GM23338 (cell line): ENCODE measurements around the gene GORAB. TPM values are rescaled to one million over a fixed set of nuclear protein-coding genes. Genes with fewer than 3 reads are reported as not detected.
A peak's percentile ranks its signal among the peaks of the same experiment; 100 is the strongest.

Experiments
- ATAC-seq: fragments of 200-7000 bp; cut with Tn5 transposase; 3 replicates; pipeline ENCODE4 v1.9.1; 2020
- DNase-seq: peaks from one replicate; pipeline ENCODE4 v3.0.0-alpha.2; 2015; ENCODE audit warnings: low spot score
- H2AFZ ChIP-seq: fragments of 200-600 bp; sonication (generic); 2 replicates; pipeline ENCODE4 v1.8.0; 2016; ENCODE audit warnings: antibody characterized with exemption, mild to moderate bottlenecking, moderate library complexity
- H3F3A ChIP-seq: fragments of 200-600 bp; sonication (generic); replicated peaks from 2 replicates; pipeline ENCODE4 v1.8.0; 2017; ENCODE audit warnings: antibody characterized with exemption, mixed run types, low read depth
- H3K27ac ChIP-seq: fragments of 200-600 bp; sonication (generic); 2 replicates; pipeline ENCODE4 v1.6.1; 2016; ENCODE audit warnings: low read depth
- H3K27me3 ChIP-seq: fragments of 200-600 bp; sonication (generic); 2 replicates; pipeline ENCODE4 v1.8.0; 2016; ENCODE audit warnings: mild to moderate bottlenecking, mixed run types, moderate library complexity; ENCODE audit not compliant: insufficient read depth
- H3K36me3 ChIP-seq: fragments of 200-600 bp; sonication (generic); 2 replicates; pipeline ENCODE4 v1.8.0; 2016; ENCODE audit warnings: mild to moderate bottlenecking; ENCODE audit not compliant: insufficient read depth
- H3K4me1 ChIP-seq: fragments of 200-600 bp; sonication (generic); 2 replicates; pipeline ENCODE4 v1.8.0; 2016; ENCODE audit warnings: mild to moderate bottlenecking, moderate library complexity; ENCODE audit not compliant: insufficient read depth
- H3K4me2 ChIP-seq: fragments of 200-600 bp; sonication (generic); 2 replicates; pipeline ENCODE4 v1.7.1; 2017; ENCODE audit warnings: mixed run types
- H3K4me3 ChIP-seq: fragments of 200-600 bp; sonication (generic); 2 replicates; pipeline ENCODE4 v1.6.1; 2016; ENCODE audit warnings: mixed run types
- H3K79me2 ChIP-seq: fragments of 200-600 bp; sonication (generic); replicated peaks from 2 replicates; pipeline ENCODE4 v1.8.0; 2017; ENCODE audit warnings: mild to moderate bottlenecking; ENCODE audit not compliant: insufficient read depth
- H3K9me2 ChIP-seq: fragments of 200-600 bp; sonication (generic); 2 replicates; pipeline ENCODE4 v1.8.0; 2017; ENCODE audit not compliant: insufficient read depth
- H4K20me1 ChIP-seq: fragments of 200-600 bp; sonication (generic); replicated peaks from 2 replicates; pipeline ENCODE4 v1.8.0; 2017; ENCODE audit warnings: mild to moderate bottlenecking; ENCODE audit not compliant: insufficient read depth
- H3K27ac Mint-ChIP-seq: 2 replicates; pipeline ENCODE4 v1.8.0; 2020; ENCODE audit warnings: inconsistent platforms, mild to moderate bottlenecking, moderate library complexity, mixed read lengths
- H3K27me3 Mint-ChIP-seq: 3 replicates; pipeline ENCODE4 v1.8.0; 2022; ENCODE audit warnings: low read depth, mild to moderate bottlenecking, moderate library complexity, mixed read lengths, inconsistent platforms; ENCODE audit not compliant: insufficient read depth, poor library complexity
- H3K36me3 Mint-ChIP-seq: 3 replicates; pipeline ENCODE4 v1.8.0; 2021; ENCODE audit warnings: low read depth, mild to moderate bottlenecking, inconsistent platforms, moderate library complexity, mixed read lengths
- H3K4me1 Mint-ChIP-seq: 3 replicates; pipeline ENCODE4 v1.8.0; 2020; ENCODE audit warnings: mild to moderate bottlenecking, inconsistent platforms, mixed read lengths
- H3K4me3 Mint-ChIP-seq: 3 replicates; pipeline ENCODE4 v1.8.0; 2021; ENCODE audit warnings: moderate library complexity, mild to moderate bottlenecking, inconsistent platforms, mixed read lengths
- H3K9me3 Mint-ChIP-seq: 3 replicates; pipeline ENCODE4 v1.8.0; 2020; ENCODE audit warnings: moderate library complexity, mild to moderate bottlenecking, inconsistent platforms, mixed read lengths
- CREB1 ChIP-seq: fragments of 250-450 bp; sonication (Bioruptor Pico); IDR thresholded peaks from 2 replicates; pipeline ENCODE4 v1.5.0; 2020; ENCODE audit warnings: low read depth, mild to moderate bottlenecking, moderate library complexity
- ETS1 ChIP-seq: IDR thresholded peaks from 2 replicates; pipeline ENCODE4 v1.6.1; 2016; ENCODE audit warnings: antibody characterized with exemption
- EZH2 ChIP-seq: fragments of 200-600 bp; sonication (generic); IDR thresholded peaks from one replicate; pipeline ENCODE4 v1.8.0; 2017; ENCODE audit warnings: antibody characterized with exemption, mild to moderate bottlenecking, low read depth; ENCODE audit not compliant: unreplicated experiment
- EZH2phosphoT487 ChIP-seq: fragments of 200-600 bp; sonication (generic); IDR thresholded peaks from one replicate; pipeline ENCODE4 v1.8.1; 2018; ENCODE audit warnings: antibody characterized with exemption; ENCODE audit not compliant: unreplicated experiment
- POLR2AphosphoS5 ChIP-seq: IDR thresholded peaks from 2 replicates; pipeline ENCODE4 v1.6.1; 2016; ENCODE audit warnings: antibody characterized with exemption, low read depth
- STAT1 ChIP-seq: IDR thresholded peaks from one replicate; pipeline ENCODE4 v1.6.1; 2016; ENCODE audit warnings: antibody characterized with exemption; ENCODE audit not compliant: unreplicated experiment
- ZNF331 ChIP-seq: fragments of 250-450 bp; sonication (Bioruptor Pico); IDR thresholded peaks from 2 replicates; pipeline ENCODE4 v1.5.0; 2020; ENCODE audit warnings: low read depth, mild to moderate bottlenecking, moderate library complexity
- ZNF462 ChIP-seq: fragments of 250-450 bp; sonication (Bioruptor Pico); IDR thresholded peaks from 2 replicates; pipeline ENCODE4 v1.5.0; 2020; ENCODE audit warnings: mild to moderate bottlenecking, moderate library complexity
- polyA plus RNA-seq: library from polyadenylated mRNA; unstranded; fragments of >200 nt; fragmentation: Nextera tagmentation; extraction: Ambion mirVana; gene quantifications from 2 replicates; pipeline ENCODE4 v1.2.1, GENCODE V29; 2016
- total RNA-seq: library from RNA; depleted of rRNA; stranded (reverse); fragments of >200 nt; shearing (Covaris generic); gene quantifications from 2 replicates; pipeline ENCODE4 v1.2.3, GENCODE V29; 2014
- TF ChIP-seq, protein P1 (sequence below), 2 experiments: fragments of 200-600 bp in 1 of 2; sonication (generic) in 1 of 2; conservative IDR thresholded peaks; 2 replicates each; pipeline versions ENCODE4 v1.5.1 to v1.6.1; 2016 to 2017; ENCODE audit warnings: antibody characterized with exemption in 2 of 2, low read depth in 2 of 2, mild to moderate bottlenecking in 2 of 2, moderate library complexity in 1 of 2
- TF ChIP-seq, protein P2 (sequence below): IDR thresholded peaks from one replicate; pipeline ENCODE4 v1.6.1; 2018; ENCODE audit warnings: antibody characterized with exemption; ENCODE audit not compliant: unreplicated experiment

The GORAB gene
- total and polyA plus RNA-seq, 2 experiments from 2014 or later, result 10.4 to 21.1 TPM

DNA sequence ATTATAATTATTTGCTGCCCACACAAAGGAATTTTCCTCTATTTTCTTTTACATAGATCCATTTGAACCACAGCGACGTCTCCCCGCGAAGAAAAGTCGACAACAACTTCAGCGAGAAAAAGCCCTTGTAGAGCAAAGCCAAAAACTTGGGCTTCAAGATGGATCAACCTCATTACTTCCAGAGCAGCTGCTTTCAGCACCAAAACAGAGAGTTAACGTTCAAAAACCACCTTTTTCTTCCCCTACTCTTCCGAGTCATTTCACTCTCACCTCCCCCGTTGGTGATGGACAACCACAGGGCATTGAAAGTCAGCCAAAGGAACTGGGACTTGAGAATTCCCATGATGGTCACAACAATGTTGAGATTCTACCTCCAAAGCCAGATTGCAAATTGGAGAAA is 7.2 kb downstream of the GORAB start (continued):
- TF ChIP-seq, protein P1, sequence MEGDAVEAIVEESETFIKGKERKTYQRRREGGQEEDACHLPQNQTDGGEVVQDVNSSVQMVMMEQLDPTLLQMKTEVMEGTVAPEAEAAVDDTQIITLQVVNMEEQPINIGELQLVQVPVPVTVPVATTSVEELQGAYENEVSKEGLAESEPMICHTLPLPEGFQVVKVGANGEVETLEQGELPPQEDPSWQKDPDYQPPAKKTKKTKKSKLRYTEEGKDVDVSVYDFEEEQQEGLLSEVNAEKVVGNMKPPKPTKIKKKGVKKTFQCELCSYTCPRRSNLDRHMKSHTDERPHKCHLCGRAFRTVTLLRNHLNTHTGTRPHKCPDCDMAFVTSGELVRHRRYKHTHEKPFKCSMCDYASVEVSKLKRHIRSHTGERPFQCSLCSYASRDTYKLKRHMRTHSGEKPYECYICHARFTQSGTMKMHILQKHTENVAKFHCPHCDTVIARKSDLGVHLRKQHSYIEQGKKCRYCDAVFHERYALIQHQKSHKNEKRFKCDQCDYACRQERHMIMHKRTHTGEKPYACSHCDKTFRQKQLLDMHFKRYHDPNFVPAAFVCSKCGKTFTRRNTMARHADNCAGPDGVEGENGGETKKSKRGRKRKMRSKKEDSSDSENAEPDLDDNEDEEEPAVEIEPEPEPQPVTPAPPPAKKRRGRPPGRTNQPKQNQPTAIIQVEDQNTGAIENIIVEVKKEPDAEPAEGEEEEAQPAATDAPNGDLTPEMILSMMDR (conservative IDR thresholded peaks at IDR 0.05; ENCODE audit: low read depth in 2 of 2), result no peak
- no peak for TF ChIP-seq STAT1

DNA sequence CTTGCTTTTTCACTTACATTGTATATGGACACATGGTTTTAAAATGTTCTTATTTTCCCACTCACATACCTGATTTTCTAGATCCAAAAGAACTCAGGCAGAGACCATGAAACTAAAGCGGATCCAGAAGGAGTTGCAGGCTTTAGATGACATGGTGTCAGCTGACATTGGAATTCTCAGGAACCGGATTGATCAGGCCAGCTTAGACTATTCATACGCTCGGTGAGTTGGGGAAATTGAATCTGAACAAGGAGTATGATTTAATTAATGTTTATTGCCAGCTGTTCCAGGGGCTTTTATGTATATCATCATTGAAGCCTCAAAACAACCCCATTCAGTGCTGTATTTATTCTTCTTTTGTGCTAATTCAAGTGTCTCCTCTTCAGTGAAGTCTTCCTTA is 12.7 kb downstream of the GORAB start:
- no peaks in the 10 kb centered on the region; the same call in 2 of the 3 replicates for H3K4me1 Mint-ChIP-seq
- H3K4me3 ChIP-seq, result no peak overlapping the region
- ATAC-seq, result no peak

More for the DNA sequence above, 12.7 kb downstream of the GORAB start:
- no peaks in the 10 kb centered on the region for H3K27me3 Mint-ChIP-seq
- H3K36me3 Mint-ChIP-seq, result peaks cover 81% of the 10 kb centered on the region
- no peaks in the 10 kb centered on the region for H3F3A ChIP-seq
- H3K9me2 ChIP-seq, result no peaks in the 10 kb centered on the region
- no peak overlapping the region for H3K27ac ChIP-seq
- H3K27ac Mint-ChIP-seq, result peak overlapping the region; percentile 17; the same call in 1 of the 2 replicates
- H4K20me1 ChIP-seq, result no peaks in the 10 kb centered on the region
- no peaks in the 10 kb centered on the region for H3K4me1 ChIP-seq
- TF ChIP-seq CREB1 (CRISPR knock-in tag), result no peak
- TF ChIP-seq, protein P1 (conservative IDR thresholded peaks at IDR 0.05; ENCODE audit: low read depth in 2 of 2), result no peak
- no peak for TF ChIP-seq ETS1
- TF ChIP-seq, protein P2, sequence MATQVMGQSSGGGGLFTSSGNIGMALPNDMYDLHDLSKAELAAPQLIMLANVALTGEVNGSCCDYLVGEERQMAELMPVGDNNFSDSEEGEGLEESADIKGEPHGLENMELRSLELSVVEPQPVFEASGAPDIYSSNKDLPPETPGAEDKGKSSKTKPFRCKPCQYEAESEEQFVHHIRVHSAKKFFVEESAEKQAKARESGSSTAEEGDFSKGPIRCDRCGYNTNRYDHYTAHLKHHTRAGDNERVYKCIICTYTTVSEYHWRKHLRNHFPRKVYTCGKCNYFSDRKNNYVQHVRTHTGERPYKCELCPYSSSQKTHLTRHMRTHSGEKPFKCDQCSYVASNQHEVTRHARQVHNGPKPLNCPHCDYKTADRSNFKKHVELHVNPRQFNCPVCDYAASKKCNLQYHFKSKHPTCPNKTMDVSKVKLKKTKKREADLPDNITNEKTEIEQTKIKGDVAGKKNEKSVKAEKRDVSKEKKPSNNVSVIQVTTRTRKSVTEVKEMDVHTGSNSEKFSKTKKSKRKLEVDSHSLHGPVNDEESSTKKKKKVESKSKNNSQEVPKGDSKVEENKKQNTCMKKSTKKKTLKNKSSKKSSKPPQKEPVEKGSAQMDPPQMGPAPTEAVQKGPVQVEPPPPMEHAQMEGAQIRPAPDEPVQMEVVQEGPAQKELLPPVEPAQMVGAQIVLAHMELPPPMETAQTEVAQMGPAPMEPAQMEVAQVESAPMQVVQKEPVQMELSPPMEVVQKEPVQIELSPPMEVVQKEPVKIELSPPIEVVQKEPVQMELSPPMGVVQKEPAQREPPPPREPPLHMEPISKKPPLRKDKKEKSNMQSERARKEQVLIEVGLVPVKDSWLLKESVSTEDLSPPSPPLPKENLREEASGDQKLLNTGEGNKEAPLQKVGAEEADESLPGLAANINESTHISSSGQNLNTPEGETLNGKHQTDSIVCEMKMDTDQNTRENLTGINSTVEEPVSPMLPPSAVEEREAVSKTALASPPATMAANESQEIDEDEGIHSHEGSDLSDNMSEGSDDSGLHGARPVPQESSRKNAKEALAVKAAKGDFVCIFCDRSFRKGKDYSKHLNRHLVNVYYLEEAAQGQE, result no peak
- no peak for TF ChIP-seq EZH2phosphoT487
- no peak for TF ChIP-seq ZNF331 (CRISPR knock-in tag)
- no peak for TF ChIP-seq ZNF462 (CRISPR knock-in tag)
- no peak for TF ChIP-seq POLR2AphosphoS5
- no peak for TF ChIP-seq EZH2
- no peak for TF ChIP-seq STAT1
- H3K27me3 ChIP-seq, result no peaks in the 10 kb centered on the region
- no peaks in the 10 kb centered on the region for H3K79me2 ChIP-seq
- H3K4me2 ChIP-seq, result no peak overlapping the region
- H3K36me3 ChIP-seq, result peaks cover 51% of the 10 kb centered on the region
- H3K9me3 Mint-ChIP-seq, result peaks cover 3% of the 10 kb centered on the region; the same call in 1 of the 3 replicates
- no peak overlapping the region for H3K4me3 Mint-ChIP-seq
- no peak for DNase-seq
- no peak overlapping the region for H2AFZ ChIP-seq
